ENCODE data around the gene DLG2. TPM values are rescaled to one million over a fixed set of nuclear protein-coding genes. Genes with fewer than 3 reads are reported as not detected.

DLG2 gene
- total and polyA plus RNA-seq, 3 experiments from 2014 or later = 0.81 to 1.5 (median 1.3) TPM

- CTCF ChIA-PET = no interaction called here
- POLR2A ChIA-PET = no interaction called here
- peak overlapping the region in 1 of 7 donors; percentile 28 for H3K4me3 Mint-ChIP-seq
- H3K36me3 Mint-ChIP-seq = no peaks in the 10 kb centered on the region
- DNase-seq = no peak
- Histone ChIP-seq H3K4me3 (ENCODE audit: low read length) (no peak overlapping the region), H3K36me3 (ENCODE audit: insufficient read depth, low read length) (no peaks in the 10 kb centered on the region), H3K27me3 (ENCODE audit: insufficient read depth, low read length, poor library complexity, severe bottlenecking) (no peaks in the 10 kb centered on the region), H3K4me1 (ENCODE audit: insufficient read depth, low read length) (no peaks in the 10 kb centered on the region), H3K27ac (ENCODE audit: low read depth, low read length) (no peak overlapping the region), H3K9me3 (ENCODE audit: low read length) (no peaks in the 10 kb centered on the region)
- no peaks in the 10 kb centered on the region for H3K4me1 Mint-ChIP-seq
- H3K27me3 Mint-ChIP-seq = peaks cover 2 to 3% of the 10 kb centered on the region in 2 donors
- peaks cover 7 to 33% (median 21%) of the 10 kb centered on the region in 5 donors for H3K9me3 Mint-ChIP-seq
- H3K27ac Mint-ChIP-seq = no peak overlapping the region
These were observed 907.1 kb downstream of the DLG2 start for GRCh38 chr11:84719935-84720577.

- H3K27me3 Mint-ChIP-seq = no peaks in the 10 kb centered on the region
- H3K9me3 Mint-ChIP-seq = peaks cover 6 to 29% (median 16%) of the 10 kb centered on the region in 5 donors
- CTCF ChIA-PET = no interaction called here
- Histone ChIP-seq H3K4me1 (ENCODE audit: insufficient read depth, low read length) (no peaks in the 10 kb centered on the region), H3K9me3 (ENCODE audit: low read length) (no peaks in the 10 kb centered on the region), H3K4me3 (ENCODE audit: low read length) (no peak overlapping the region), H3K36me3 (ENCODE audit: insufficient read depth, low read length) (no peaks in the 10 kb centered on the region), H3K27me3 (ENCODE audit: insufficient read depth, low read length, poor library complexity, severe bottlenecking) (no peaks in the 10 kb centered on the region), H3K27ac (ENCODE audit: low read depth, low read length) (no peak overlapping the region)
- H3K4me1 Mint-ChIP-seq = no peaks in the 10 kb centered on the region
- no peak overlapping the region for H3K27ac Mint-ChIP-seq
- POLR2A ChIA-PET = no interaction called here
- DNase-seq = peak in 1 of 5 donors; percentile 11
- H3K4me3 Mint-ChIP-seq = no peak overlapping the region
- no peaks in the 10 kb centered on the region for H3K36me3 Mint-ChIP-seq
These were observed 912.8 kb downstream of the DLG2 start for GRCh38 chr11:84714316-84714780.

- Histone ChIP-seq H3K27ac (ENCODE audit: low read depth, low read length) (no peak overlapping the region), H3K36me3 (ENCODE audit: insufficient read depth, low read length) (no peaks in the 10 kb centered on the region), H3K27me3 (ENCODE audit: insufficient read depth, low read length, poor library complexity, severe bottlenecking) (no peaks in the 10 kb centered on the region), H3K4me3 (ENCODE audit: low read length) (no peak overlapping the region), H3K9me3 (ENCODE audit: low read length) (no peaks in the 10 kb centered on the region), H3K4me1 (ENCODE audit: insufficient read depth, low read length) (no peaks in the 10 kb centered on the region)
- POLR2A ChIA-PET = no interaction called here
- no peak for DNase-seq
- no peak overlapping the region for H3K4me3 Mint-ChIP-seq
- H3K36me3 Mint-ChIP-seq = no peaks in the 10 kb centered on the region
- H3K4me1 Mint-ChIP-seq = no peaks in the 10 kb centered on the region
- no peaks in the 10 kb centered on the region for H3K27me3 Mint-ChIP-seq
- H3K27ac Mint-ChIP-seq = no peak overlapping the region
- peaks cover 3 to 22% (median 13%) of the 10 kb centered on the region in 5 donors for H3K9me3 Mint-ChIP-seq
- CTCF ChIA-PET = no interaction called here
These were observed 935.3 kb downstream of the DLG2 start for GRCh38 chr11:84691830-84692229.

GRCh38 chr11:84687433-84687832, 939.7 kb downstream of the DLG2 start:
- no peaks in the 10 kb centered on the region for H3K36me3 Mint-ChIP-seq
- H3K4me1 ChIP-seq (ENCODE audit: insufficient read depth, low read length) = no peaks in the 10 kb centered on the region
- no peak overlapping the region for H3K27ac Mint-ChIP-seq

GRCh38 chr11:84686716-84687115, 940.4 kb downstream of the DLG2 start:
- DNase-seq = no peak
- no peak overlapping the region for H3K4me3 Mint-ChIP-seq
- no peaks in the 10 kb centered on the region for H3K36me3 ChIP-seq (ENCODE audit: insufficient read depth, low read length)
- ChIA-PET CTCF (no interaction called here), POLR2A (no interaction called here)
- H3K9me3 Mint-ChIP-seq = peaks cover 10 to 22% (median 12%) of the 10 kb centered on the region in 5 donors
- no peak overlapping the region for H3K27ac Mint-ChIP-seq
- H3K4me1 Mint-ChIP-seq = no peaks in the 10 kb centered on the region
- H3K9me3 ChIP-seq (ENCODE audit: low read length) = no peaks in the 10 kb centered on the region
- no peak overlapping the region for H3K27ac ChIP-seq (ENCODE audit: low read depth, low read length)
- no peaks in the 10 kb centered on the region for H3K36me3 Mint-ChIP-seq
- H3K4me1 ChIP-seq (ENCODE audit: insufficient read depth, low read length) = no peaks in the 10 kb centered on the region
- H3K4me3 ChIP-seq (ENCODE audit: low read length) = no peak overlapping the region
- no peaks in the 10 kb centered on the region for H3K27me3 ChIP-seq (ENCODE audit: insufficient read depth, low read length, poor library complexity, severe bottlenecking)
- peaks cover 0 to 2% of the 10 kb centered on the region in 2 donors for H3K27me3 Mint-ChIP-seq

More at GRCh38 chr11:84687433-84687832, 939.7 kb downstream of the DLG2 start:
- Histone ChIP-seq H3K36me3 (ENCODE audit: insufficient read depth, low read length) (no peaks in the 10 kb centered on the region), H3K27ac (ENCODE audit: low read depth, low read length) (no peak overlapping the region), H3K4me3 (ENCODE audit: low read length) (no peak overlapping the region), H3K27me3 (ENCODE audit: insufficient read depth, low read length, poor library complexity, severe bottlenecking) (no peaks in the 10 kb centered on the region), H3K9me3 (ENCODE audit: low read length) (no peaks in the 10 kb centered on the region)
- Mint-ChIP-seq H3K27me3 (peaks cover 0 to 2% of the 10 kb centered on the region in 2 donors), H3K4me1 (no peaks in the 10 kb centered on the region), H3K9me3 (peaks cover 9 to 27% (median 12%) of the 10 kb centered on the region in 5 donors), H3K4me3 (no peak overlapping the region)
- no peak for DNase-seq
- ChIA-PET CTCF (no interaction called here), POLR2A (no interaction called here)

- H3K36me3 Mint-ChIP-seq = no peaks in the 10 kb centered on the region
These were observed 941.2 kb downstream of the DLG2 start for GRCh38 chr11:84685976-84686375.

GRCh38 chr11:84685149-84685548, 942.0 kb downstream of the DLG2 start:
- Histone ChIP-seq H3K27ac (ENCODE audit: low read depth, low read length) (no peak overlapping the region), H3K27me3 (ENCODE audit: insufficient read depth, low read length, poor library complexity, severe bottlenecking) (no peaks in the 10 kb centered on the region), H3K9me3 (ENCODE audit: low read length) (no peaks in the 10 kb centered on the region), H3K4me3 (ENCODE audit: low read length) (no peak overlapping the region), H3K4me1 (ENCODE audit: insufficient read depth, low read length) (no peaks in the 10 kb centered on the region), H3K36me3 (ENCODE audit: insufficient read depth, low read length) (no peaks in the 10 kb centered on the region)
- no peaks in the 10 kb centered on the region for H3K36me3 Mint-ChIP-seq
- POLR2A ChIA-PET = no interaction called here
- peaks cover 0 to 2% of the 10 kb centered on the region in 2 donors for H3K27me3 Mint-ChIP-seq
- H3K4me1 Mint-ChIP-seq = no peaks in the 10 kb centered on the region
- DNase-seq = no peak
- peaks cover 11 to 22% (median 19%) of the 10 kb centered on the region in 5 donors for H3K9me3 Mint-ChIP-seq
- H3K4me3 Mint-ChIP-seq = no peak overlapping the region
- CTCF ChIA-PET = no interaction called here
- no peak overlapping the region for H3K27ac Mint-ChIP-seq

More at GRCh38 chr11:84685976-84686375, 941.2 kb downstream of the DLG2 start:
- no peaks in the 10 kb centered on the region for H3K27me3 ChIP-seq (ENCODE audit: insufficient read depth, low read length, poor library complexity, severe bottlenecking)
- no peaks in the 10 kb centered on the region for H3K4me1 Mint-ChIP-seq
- H3K36me3 ChIP-seq (ENCODE audit: insufficient read depth, low read length) = no peaks in the 10 kb centered on the region
- no peak for DNase-seq
- no peak overlapping the region for H3K4me3 ChIP-seq (ENCODE audit: low read length)
- no peaks in the 10 kb centered on the region for H3K9me3 ChIP-seq (ENCODE audit: low read length)
- H3K4me3 Mint-ChIP-seq = no peak overlapping the region
- H3K27me3 Mint-ChIP-seq = peaks cover 0 to 2% of the 10 kb centered on the region in 2 donors
- H3K27ac ChIP-seq (ENCODE audit: low read depth, low read length) = no peak overlapping the region
- peaks cover 11 to 22% (median 13%) of the 10 kb centered on the region in 5 donors for H3K9me3 Mint-ChIP-seq
- POLR2A ChIA-PET = no interaction called here
- CTCF ChIA-PET = no interaction called here
- no peaks in the 10 kb centered on the region for H3K4me1 ChIP-seq (ENCODE audit: insufficient read depth, low read length)
- no peak overlapping the region for H3K27ac Mint-ChIP-seq

GRCh38 chr11:84681456-84681855, 945.7 kb downstream of the DLG2 start:
- no peaks in the 10 kb centered on the region for H3K36me3 ChIP-seq (ENCODE audit: insufficient read depth, low read length)
- no peaks in the 10 kb centered on the region for H3K4me1 Mint-ChIP-seq
- no peak overlapping the region for H3K27ac ChIP-seq (ENCODE audit: low read depth, low read length)
- DNase-seq = no peak
- no peaks in the 10 kb centered on the region for H3K4me1 ChIP-seq (ENCODE audit: insufficient read depth, low read length)
- ChIA-PET CTCF (no interaction called here), POLR2A (no interaction called here)
- no peak overlapping the region for H3K4me3 ChIP-seq (ENCODE audit: low read length)
- H3K9me3 Mint-ChIP-seq = peaks cover 9 to 30% (median 9%) of the 10 kb centered on the region in 5 donors
- H3K4me3 Mint-ChIP-seq = no peak overlapping the region
- no peaks in the 10 kb centered on the region for H3K27me3 ChIP-seq (ENCODE audit: insufficient read depth, low read length, poor library complexity, severe bottlenecking)
- no peak overlapping the region for H3K27ac Mint-ChIP-seq
- H3K27me3 Mint-ChIP-seq = peaks cover 0 to 2% of the 10 kb centered on the region in 2 donors
- no peaks in the 10 kb centered on the region for H3K36me3 Mint-ChIP-seq
- no peaks in the 10 kb centered on the region for H3K9me3 ChIP-seq (ENCODE audit: low read length)
